Measurements from ENCODE around the gene SERAC1. TPM values are rescaled to one million over a fixed set of nuclear protein-coding genes. Genes with fewer than 3 reads are reported as not detected.
"Not testable (repeated sequence)": the region's sequence is repeated elsewhere in the genome, so short reads cannot be mapped to it uniquely, and the experiment has no call there.

SERAC1 gene
- total RNA-seq, 2 donors from 2014 or later, result 3.6 to 7.1 TPM

- Mint-ChIP-seq H3K36me3 (no peaks in the 10 kb centered on the region), H3K27ac (no peak overlapping the region), H3K9me3 (no peaks in the 10 kb centered on the region)
- ATAC-seq (no peak), DNase-seq (ENCODE audit: low spot score in 2 of 2) (no peak)
Observed at GRCh38 chr6:158154816-158155215, 13.2 kb downstream of the SERAC1 start.

GRCh38 chr6:158153576-158153975 lies 14.5 kb downstream of the SERAC1 start:
- Mint-ChIP-seq H3K27ac (no peak overlapping the region), H3K9me3 (no peaks in the 10 kb centered on the region), H3K36me3 (no peaks in the 10 kb centered on the region)
- no peak for DNase-seq (ENCODE audit: low spot score in 2 of 2)
- no peak for ATAC-seq

- no peaks in the 10 kb centered on the region for H3K36me3 Mint-ChIP-seq
- ATAC-seq, result no peak
- no peaks in the 10 kb centered on the region for H3K9me3 Mint-ChIP-seq
- no peak overlapping the region for H3K27ac Mint-ChIP-seq
- DNase-seq (ENCODE audit: low spot score in 2 of 2), result no peak
Observed at GRCh38 chr6:158152659-158153058, 15.4 kb downstream of the SERAC1 start.

- not testable (repeated sequence) for H3K36me3 Mint-ChIP-seq; DNase-seq (ENCODE audit: low spot score in 2 of 2); ATAC-seq; H3K9me3 Mint-ChIP-seq; H3K27ac Mint-ChIP-seq
Observed at GRCh38 chr6:158152025-158152424, 16.0 kb downstream of the SERAC1 start.

- DNase-seq (ENCODE audit: low spot score in 2 of 2) (no peak), ATAC-seq (no peak)
- Mint-ChIP-seq H3K9me3 (no peaks in the 10 kb centered on the region), H3K36me3 (no peaks in the 10 kb centered on the region), H3K27ac (no peak overlapping the region)
Observed at GRCh38 chr6:158150701-158151100, 17.4 kb downstream of the SERAC1 start.

GRCh38 chr6:158149641-158150040 lies 18.4 kb downstream of the SERAC1 start:
- H3K36me3 Mint-ChIP-seq, result no peaks in the 10 kb centered on the region
- DNase-seq (ENCODE audit: low spot score in 2 of 2) (no peak), ATAC-seq (no peak)
- no peaks in the 10 kb centered on the region for H3K9me3 Mint-ChIP-seq
- H3K27ac Mint-ChIP-seq, result no peak overlapping the region

GRCh38 chr6:158143700-158144099 lies 24.4 kb downstream of the SERAC1 start:
- H3K36me3 Mint-ChIP-seq, result peaks cover 0 to 17% of the 10 kb centered on the region in 2 donors

GRCh38 chr6:158142789-158143188 lies 25.3 kb downstream of the SERAC1 start:
- no peak for ATAC-seq
- Mint-ChIP-seq H3K36me3 (peaks cover 0 to 17% of the 10 kb centered on the region in 2 donors), H3K9me3 (no peaks in the 10 kb centered on the region), H3K27ac (no peak overlapping the region)
- DNase-seq (ENCODE audit: low spot score in 2 of 2), result no peak

More at GRCh38 chr6:158143700-158144099, 24.4 kb downstream of the SERAC1 start:
- ATAC-seq (no peak), DNase-seq (ENCODE audit: low spot score in 2 of 2) (no peak)
- no peak overlapping the region for H3K27ac Mint-ChIP-seq
- H3K9me3 Mint-ChIP-seq, result no peaks in the 10 kb centered on the region

GRCh38 chr6:158131926-158132325 lies 36.1 kb downstream of the SERAC1 start:
- H3K27ac Mint-ChIP-seq, result no peak overlapping the region
- no peak for DNase-seq (ENCODE audit: low spot score in 2 of 2)
- peak in 1 of 2 donors; percentile 53 for ATAC-seq
- no peaks in the 10 kb centered on the region for H3K9me3 Mint-ChIP-seq
- H3K36me3 Mint-ChIP-seq, result no peaks in the 10 kb centered on the region

GRCh38 chr6:158125271-158125670 lies 42.8 kb downstream of the SERAC1 start:
- no peaks in the 10 kb centered on the region for H3K9me3 Mint-ChIP-seq
- peaks cover 0 to 6% of the 10 kb centered on the region in 2 donors for H3K36me3 Mint-ChIP-seq
- ATAC-seq (no peak), DNase-seq (ENCODE audit: low spot score in 2 of 2) (no peak)
- no peak overlapping the region for H3K27ac Mint-ChIP-seq

GRCh38 chr6:158124288-158124687 lies 43.8 kb downstream of the SERAC1 start:
- ATAC-seq (no peak), DNase-seq (ENCODE audit: low spot score in 2 of 2) (no peak)
- Mint-ChIP-seq H3K27ac (no peak overlapping the region), H3K9me3 (no peaks in the 10 kb centered on the region), H3K36me3 (peaks cover 0 to 6% of the 10 kb centered on the region in 2 donors)

- H3K27ac Mint-ChIP-seq, result no peak overlapping the region
- ATAC-seq, result no peak
- peaks cover 0 to 6% of the 10 kb centered on the region in 2 donors for H3K36me3 Mint-ChIP-seq
- DNase-seq (ENCODE audit: low spot score in 2 of 2), result no peak
- H3K9me3 Mint-ChIP-seq, result no peaks in the 10 kb centered on the region
Observed at GRCh38 chr6:158122048-158122447, 46.0 kb downstream of the SERAC1 start.

- Mint-ChIP-seq H3K27ac (no peak overlapping the region), H3K36me3 (peaks cover 0 to 6% of the 10 kb centered on the region in 2 donors), H3K9me3 (no peaks in the 10 kb centered on the region)
- ATAC-seq (no peak), DNase-seq (ENCODE audit: low spot score in 2 of 2) (no peak)
Observed at GRCh38 chr6:158121335-158121734, 46.7 kb downstream of the SERAC1 start.

- no peak for DNase-seq (ENCODE audit: low spot score in 2 of 2)
- H3K27ac Mint-ChIP-seq, result no peak overlapping the region
- H3K9me3 Mint-ChIP-seq, result no peaks in the 10 kb centered on the region
- ATAC-seq, result no peak
- H3K36me3 Mint-ChIP-seq, result peaks cover 0 to 6% of the 10 kb centered on the region in 2 donors
Observed at GRCh38 chr6:158118886-158119285, 49.2 kb downstream of the SERAC1 start.

- no peak for ATAC-seq
Observed at GRCh38 chr6:158115508-158115907, 52.6 kb downstream of the SERAC1 start.

GRCh38 chr6:158115102-158115501 lies 53.0 kb downstream of the SERAC1 start:
- DNase-seq (ENCODE audit: low spot score in 2 of 2), result no peak
- no peak for ATAC-seq
- Mint-ChIP-seq H3K36me3 (no peaks in the 10 kb centered on the region), H3K9me3 (no peaks in the 10 kb centered on the region), H3K27ac (no peak overlapping the region)

More at GRCh38 chr6:158115508-158115907, 52.6 kb downstream of the SERAC1 start:
- Mint-ChIP-seq H3K9me3 (no peaks in the 10 kb centered on the region), H3K36me3 (no peaks in the 10 kb centered on the region), H3K27ac (no peak overlapping the region)
- no peak for DNase-seq (ENCODE audit: low spot score in 2 of 2)

GRCh38 chr6:158113802-158114201 lies 54.3 kb downstream of the SERAC1 start:
- no peak overlapping the region for H3K27ac Mint-ChIP-seq
- DNase-seq (ENCODE audit: low spot score in 2 of 2) (no peak), ATAC-seq (no peak)
- no peaks in the 10 kb centered on the region for H3K9me3 Mint-ChIP-seq
- peaks cover 5 to 10% of the 10 kb centered on the region in 2 donors for H3K36me3 Mint-ChIP-seq

GRCh38 chr6:158111987-158112386 lies 56.1 kb downstream of the SERAC1 start:
- no peak overlapping the region for H3K27ac Mint-ChIP-seq
- no peak for DNase-seq (ENCODE audit: low spot score in 2 of 2)
- no peak for ATAC-seq
- no peaks in the 10 kb centered on the region for H3K9me3 Mint-ChIP-seq
- H3K36me3 Mint-ChIP-seq, result peaks cover 5 to 10% of the 10 kb centered on the region in 2 donors

GRCh38 chr6:158110986-158111385 lies 57.1 kb downstream of the SERAC1 start:
- ATAC-seq (no peak), DNase-seq (ENCODE audit: low spot score in 2 of 2) (no peak)
- Mint-ChIP-seq H3K27ac (no peak overlapping the region), H3K9me3 (no peaks in the 10 kb centered on the region), H3K36me3 (peaks cover 5 to 10% of the 10 kb centered on the region in 2 donors)

All from activated naive CD4-positive, alpha-beta T cell treated with anti-CD3 and anti-CD28 coated beads, Interleukin-2, amount 50 U/mL, for 72 hours (primary cell).